Astrocyte of the spinal cord (primary cell): ENCODE data around the gene LMTK3.

Experiments
- DNase-seq: peaks from one replicate; pipeline ENCODE4 v3.0.0; 2011; ENCODE audit warnings: low read depth, low spot score
- H3K4me3 ChIP-seq: 2 replicates; pipeline ENCODE4 v1.5.1; 2011; ENCODE audit warnings: low read depth, mild to moderate bottlenecking, low read length, moderate library complexity
- in situ Hi-C: cut with HindIII; loops from 2 replicates; pipeline ENCODE4 v1.10.0; 2017; ENCODE audit warnings: low sequenced_read_pairs
- TF ChIP-seq, protein P1 (sequence below): IDR thresholded peaks from 2 replicates; pipeline ENCODE4 v1.5.1; 2012; ENCODE audit warnings: low read depth, mild to moderate bottlenecking, low read length, inconsistent platforms

LMTK3 gene

DNA sequence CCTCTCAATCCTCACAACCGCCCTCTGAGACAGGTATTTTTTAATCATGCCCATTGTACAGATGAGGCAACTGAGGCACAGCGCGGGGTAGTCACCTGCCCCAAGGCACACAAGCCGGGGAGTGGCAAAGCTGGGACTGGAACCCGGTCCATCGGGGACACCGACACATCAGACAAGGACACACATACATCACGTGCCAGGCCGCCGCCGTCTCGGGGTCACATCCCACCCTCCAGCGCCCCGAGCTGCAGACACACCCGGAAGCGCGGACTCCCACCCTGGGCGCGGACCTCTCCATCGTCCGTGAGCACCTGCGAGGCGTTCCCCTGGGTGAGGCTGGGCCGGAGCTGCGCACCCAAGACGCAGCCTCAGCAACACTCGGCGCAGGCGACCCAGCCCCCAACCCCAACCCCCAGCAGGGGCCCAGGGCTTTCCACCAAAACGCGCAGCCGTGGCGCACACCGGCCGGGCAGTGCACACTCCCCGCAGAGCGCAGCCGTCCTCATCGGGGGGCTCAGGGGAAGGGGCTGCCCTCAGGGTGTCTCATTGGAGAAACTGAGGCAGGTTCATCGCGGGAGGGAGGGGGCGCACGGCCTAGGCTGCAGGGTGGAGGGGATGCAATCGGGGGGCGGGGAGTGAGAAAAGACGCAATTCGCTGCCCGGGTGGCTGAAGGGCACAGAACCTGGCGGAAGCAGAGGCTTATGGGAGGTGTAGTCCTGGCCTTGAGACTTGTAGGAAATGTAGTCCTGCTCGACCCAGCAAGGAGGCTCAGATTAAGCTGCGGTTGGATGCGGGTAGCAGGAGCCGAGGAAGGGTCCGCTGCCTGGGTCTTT is 1.9 kb upstream of the LMTK3 start:
- TF ChIP-seq, protein P1, sequence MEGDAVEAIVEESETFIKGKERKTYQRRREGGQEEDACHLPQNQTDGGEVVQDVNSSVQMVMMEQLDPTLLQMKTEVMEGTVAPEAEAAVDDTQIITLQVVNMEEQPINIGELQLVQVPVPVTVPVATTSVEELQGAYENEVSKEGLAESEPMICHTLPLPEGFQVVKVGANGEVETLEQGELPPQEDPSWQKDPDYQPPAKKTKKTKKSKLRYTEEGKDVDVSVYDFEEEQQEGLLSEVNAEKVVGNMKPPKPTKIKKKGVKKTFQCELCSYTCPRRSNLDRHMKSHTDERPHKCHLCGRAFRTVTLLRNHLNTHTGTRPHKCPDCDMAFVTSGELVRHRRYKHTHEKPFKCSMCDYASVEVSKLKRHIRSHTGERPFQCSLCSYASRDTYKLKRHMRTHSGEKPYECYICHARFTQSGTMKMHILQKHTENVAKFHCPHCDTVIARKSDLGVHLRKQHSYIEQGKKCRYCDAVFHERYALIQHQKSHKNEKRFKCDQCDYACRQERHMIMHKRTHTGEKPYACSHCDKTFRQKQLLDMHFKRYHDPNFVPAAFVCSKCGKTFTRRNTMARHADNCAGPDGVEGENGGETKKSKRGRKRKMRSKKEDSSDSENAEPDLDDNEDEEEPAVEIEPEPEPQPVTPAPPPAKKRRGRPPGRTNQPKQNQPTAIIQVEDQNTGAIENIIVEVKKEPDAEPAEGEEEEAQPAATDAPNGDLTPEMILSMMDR = no peak
- peak; percentile 48 for DNase-seq
- in situ Hi-C loops = no loop called here
- peak overlapping the region; percentile 55 for H3K4me3 ChIP-seq

DNA sequence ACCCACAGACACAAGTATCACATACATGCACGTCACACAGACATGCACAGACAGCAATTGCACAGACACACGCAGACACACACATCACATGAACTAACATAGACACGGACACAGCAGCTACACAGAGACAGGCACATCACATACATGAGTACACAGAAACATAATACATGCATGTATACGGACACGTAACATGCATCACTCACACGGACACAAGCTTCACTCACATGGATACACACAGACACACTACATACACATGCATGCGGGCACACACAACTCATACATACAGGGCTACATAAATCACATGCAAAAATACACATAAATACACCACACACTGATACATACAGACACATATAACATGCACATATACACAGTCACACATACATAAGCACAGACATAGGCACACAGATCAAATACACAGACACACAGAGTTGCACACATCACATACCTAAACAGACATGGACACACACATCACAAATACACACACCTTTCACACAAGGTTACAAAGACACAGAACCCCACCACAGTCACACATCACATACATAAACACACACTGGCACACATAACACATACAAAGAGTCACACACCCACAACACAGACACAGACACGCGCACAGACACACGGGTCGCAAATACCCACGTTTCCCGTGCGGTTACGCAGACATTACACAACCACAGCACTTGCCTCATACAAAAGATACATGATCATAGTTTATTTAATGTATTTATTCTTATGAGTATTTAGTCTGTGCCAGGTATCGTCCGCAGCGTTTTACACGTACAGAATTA is 1.1 kb upstream of the LMTK3 start:
- no peak for DNase-seq
- no peak overlapping the region for H3K4me3 ChIP-seq
- in situ Hi-C loops = no loop called here
- TF ChIP-seq, protein P1 = no peak

DNA sequence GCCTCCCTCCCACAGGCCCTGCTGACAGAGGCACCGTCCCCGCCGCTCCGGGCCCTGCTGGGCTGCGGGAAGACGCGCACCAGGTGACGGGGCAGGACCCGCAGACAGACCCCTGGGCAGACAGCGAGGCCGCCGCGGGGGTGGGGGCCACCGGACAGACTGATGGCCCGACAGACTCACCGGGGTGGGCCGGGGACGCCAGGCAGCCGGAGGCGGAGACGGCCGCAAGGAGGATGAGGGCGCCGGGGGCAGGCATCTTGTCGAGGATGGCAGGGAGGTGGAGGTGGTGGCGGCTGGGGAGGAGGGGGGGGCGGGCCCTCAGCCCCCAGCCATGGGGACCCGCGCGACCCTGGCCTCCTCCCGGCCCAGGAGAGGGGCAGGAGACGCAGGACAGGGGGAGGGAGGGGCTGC is 309 bp downstream of the LMTK3 start:
- in situ Hi-C loops = no loop called here
- H3K4me3 ChIP-seq = no peak overlapping the region
- TF ChIP-seq, protein P1 = no peak
- DNase-seq = no peak

DNA sequence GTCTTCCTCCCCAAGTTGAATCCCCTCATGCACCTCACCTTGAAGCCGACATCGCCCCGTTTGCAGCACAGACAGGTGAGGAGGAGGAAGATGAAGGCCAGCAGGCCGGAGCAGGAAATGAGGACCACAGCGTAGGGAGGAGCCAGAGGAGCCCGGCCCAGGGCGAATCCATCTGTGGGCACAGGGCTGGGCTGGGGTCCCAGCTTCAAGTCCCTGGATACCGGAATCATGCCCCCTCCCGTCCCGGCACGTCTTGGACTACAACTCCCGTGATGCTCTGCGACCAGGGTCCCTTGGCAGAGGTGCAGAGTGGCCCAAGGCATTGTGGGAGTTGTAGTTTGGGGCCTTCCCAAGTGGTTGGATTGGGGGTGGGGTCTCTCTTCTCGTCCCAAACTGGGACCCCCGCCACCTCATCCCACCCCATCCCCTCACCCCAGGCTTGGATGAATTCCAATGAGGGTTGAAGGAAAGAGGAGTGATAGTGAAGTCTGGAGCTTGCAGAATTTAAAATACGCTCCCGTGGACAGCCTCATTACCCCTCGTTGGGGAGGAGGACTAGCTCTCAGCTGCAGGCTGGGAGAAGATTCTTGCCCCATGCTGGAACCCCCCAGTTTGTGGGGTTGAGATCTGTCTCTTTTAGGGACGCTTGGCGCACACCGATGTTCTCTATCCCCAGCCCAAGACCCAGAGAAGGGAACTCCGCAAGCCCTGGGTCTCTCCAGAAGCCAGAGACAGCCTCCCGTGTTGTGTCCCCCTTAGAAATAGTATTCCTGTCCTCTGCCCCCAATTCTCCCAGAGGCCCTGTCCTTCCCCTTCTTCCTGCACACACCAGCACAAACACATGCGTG is 990 bp downstream of the LMTK3 start:
- DNase-seq = peak; percentile 33
- TF ChIP-seq, protein P1 = no peak
- H3K4me3 ChIP-seq = no peak overlapping the region
- in situ Hi-C loops = no loop called here

DNA sequence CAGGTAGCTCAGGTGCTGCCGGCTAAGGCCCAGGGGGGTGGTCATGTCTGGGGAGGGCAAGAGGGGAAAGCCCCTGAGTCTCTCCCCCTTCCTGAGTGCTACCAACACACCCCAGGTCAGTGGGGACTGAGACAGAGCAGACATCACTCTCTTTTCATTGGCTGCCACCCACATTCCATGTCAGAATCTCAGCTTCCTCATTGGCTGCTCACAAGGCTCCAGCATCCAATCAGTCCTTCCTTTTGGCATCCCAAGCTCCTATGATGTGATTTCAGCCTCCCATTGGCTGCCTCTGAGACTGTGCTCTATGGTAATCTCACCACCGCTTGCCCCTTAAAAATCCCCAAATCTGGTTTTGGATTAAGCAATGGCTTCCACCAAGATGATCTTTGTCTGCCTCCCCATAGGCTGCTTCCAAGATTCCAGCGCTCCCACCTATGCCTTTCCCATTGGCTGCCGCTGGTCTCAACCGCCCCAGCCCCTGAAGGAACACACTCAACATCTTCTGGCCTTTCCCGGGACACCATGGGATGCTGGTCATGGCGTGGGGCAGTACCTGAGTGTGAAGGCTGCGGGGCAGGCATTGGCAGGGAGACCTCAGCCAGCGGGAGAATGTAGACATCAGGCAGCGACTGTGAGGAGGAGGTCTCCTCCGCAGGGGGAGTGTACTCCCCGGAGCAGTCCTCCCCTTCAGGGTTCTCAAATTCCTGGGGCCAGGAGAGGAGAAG is 2.0 kb downstream of the LMTK3 start:
- no peak for DNase-seq
- in situ Hi-C loops = no loop called here
- TF ChIP-seq, protein P1 = no peak
- no peak overlapping the region for H3K4me3 ChIP-seq
